SU-DHL-6 (cell line): ENCODE data around the gene TRIM38.

ENCODE experiments used
- CTCF ChIP-seq: fragments of 200-600 bp; sonication (generic); IDR thresholded peaks from one replicate; pipeline ENCODE4 v1.5.1; 2017; ENCODE audit warnings: antibody characterized with exemption, mild to moderate bottlenecking, low read length, moderate library complexity; ENCODE audit not compliant: insufficient read depth, poor library complexity, severe bottlenecking
- EZH2phosphoT487 ChIP-seq: fragments of 200-600 bp; sonication (generic), shearing (Covaris generic); conservative IDR thresholded peaks from 2 replicates; pipeline ENCODE4 v1.6.1; 2018; ENCODE audit warnings: mild to moderate bottlenecking, antibody characterized with exemption, low read length, moderate library complexity, mixed read lengths

- no peak for TF ChIP-seq CTCF
- TF ChIP-seq EZH2phosphoT487: no peak
These were observed 48.9 kb upstream of the TRIM38 start for GRCh38 chr6:25913741-25914140.
